Activated naive CD8-positive, alpha-beta T cell treated with anti-CD3 and anti-CD28 coated beads, Interleukin-2, amount 50 U/mL, for 24 hours (primary cell): Measurements from ENCODE around the gene MYO1D.
"Not testable (repeated sequence)": the region's sequence is repeated elsewhere in the genome, so short reads cannot be mapped to it uniquely, and the experiment has no call there.

Experiments
- ATAC-seq: fragments of 150-1000 bp; cut with Tn5 transposase; one replicate; pipeline ENCODE4 v1.10.0; 2021
- DNase-seq: peaks from one replicate; pipeline ENCODE4 v3.0.0; 2021
- H3K27ac Mint-ChIP-seq: one replicate; pipeline ENCODE4 v1.8.0; 2021; ENCODE audit warnings: mild to moderate bottlenecking, mixed read lengths
- H3K27me3 Mint-ChIP-seq: one replicate; pipeline ENCODE4 v1.8.0; 2021; ENCODE audit warnings: mixed read lengths
- H3K36me3 Mint-ChIP-seq: one replicate; pipeline ENCODE4 v1.8.0; 2021; ENCODE audit warnings: low read depth, mixed read lengths
- H3K4me1 Mint-ChIP-seq: one replicate; pipeline ENCODE4 v1.8.0; 2021; ENCODE audit warnings: mixed read lengths
- H3K4me3 Mint-ChIP-seq: one replicate; pipeline ENCODE4 v1.8.0; 2021; ENCODE audit warnings: mild to moderate bottlenecking, moderate library complexity, mixed read lengths
- H3K9me3 Mint-ChIP-seq: one replicate; pipeline ENCODE4 v1.8.0; 2021; ENCODE audit warnings: mixed read lengths

Gene MYO1D

GRCh38 chr17:32450379-32450778 lies 426.5 kb downstream of the MYO1D start:
- Mint-ChIP-seq H3K4me1 (peaks cover 25% of the 10 kb centered on the region), H3K36me3 (peaks cover 77% of the 10 kb centered on the region)
- ATAC-seq, H3K9me3 Mint-ChIP-seq, H3K27me3 Mint-ChIP-seq, DNase-seq, H3K4me3 Mint-ChIP-seq, H3K27ac Mint-ChIP-seq: not testable (repeated sequence)

GRCh38 chr17:32449963-32450362 lies 427.0 kb downstream of the MYO1D start:
- no peak overlapping the region for H3K4me3 Mint-ChIP-seq
- no peaks in the 10 kb centered on the region for H3K9me3 Mint-ChIP-seq
- ATAC-seq (no peak), DNase-seq (no peak)
- peaks cover 77% of the 10 kb centered on the region for H3K36me3 Mint-ChIP-seq
- H3K4me1 Mint-ChIP-seq = peaks cover 28% of the 10 kb centered on the region
- no peaks in the 10 kb centered on the region for H3K27me3 Mint-ChIP-seq
- H3K27ac Mint-ChIP-seq = no peak overlapping the region

DNA sequence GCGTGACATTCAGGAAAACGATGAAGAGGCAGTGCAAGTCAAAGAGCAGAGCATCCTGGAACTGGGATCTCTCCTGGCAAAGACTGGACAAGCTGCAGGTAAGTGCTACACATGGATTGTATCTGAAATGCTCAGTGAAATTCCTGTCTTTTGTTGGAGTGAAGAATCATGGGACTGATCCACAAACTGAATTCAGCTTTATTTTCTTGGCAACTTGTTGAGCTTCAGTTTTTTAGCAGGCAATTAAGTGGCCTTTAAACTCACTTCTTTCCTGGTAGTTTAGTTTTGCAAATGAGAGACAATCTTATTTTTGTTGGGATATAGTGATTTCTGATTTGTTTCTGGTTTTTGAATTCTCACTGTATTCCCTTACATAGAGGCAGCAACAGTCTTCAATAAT lies 430.0 kb downstream of the MYO1D start:
- peaks cover 57% of the 10 kb centered on the region for H3K36me3 Mint-ChIP-seq
- peaks cover 10% of the 10 kb centered on the region for H3K27me3 Mint-ChIP-seq
- peak overlapping the region; percentile 87 for H3K4me3 Mint-ChIP-seq
- H3K27ac Mint-ChIP-seq = peak overlapping the region; percentile 4
- no peaks in the 10 kb centered on the region for H3K9me3 Mint-ChIP-seq
- H3K4me1 Mint-ChIP-seq = peaks cover 40% of the 10 kb centered on the region
- no peak for ATAC-seq
- no peak for DNase-seq

DNA sequence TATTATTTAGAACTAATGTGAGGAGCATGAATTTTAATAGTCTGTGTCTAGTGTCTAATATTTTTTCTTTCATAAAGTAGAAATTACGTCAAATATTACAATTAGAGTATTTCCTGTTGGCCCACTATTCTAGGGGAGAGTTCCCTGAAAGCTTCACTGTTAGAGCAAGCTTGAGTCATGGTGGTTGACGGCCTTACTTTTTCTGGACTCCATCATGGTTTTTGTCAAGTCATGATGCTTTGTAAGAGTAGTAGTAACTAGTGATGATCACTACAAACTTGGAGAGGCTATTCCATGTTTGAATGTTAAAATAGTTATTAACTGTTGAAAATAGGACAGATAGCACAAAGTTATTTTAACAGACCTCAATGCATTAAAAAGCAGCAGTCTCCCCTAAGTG lies 431.0 kb downstream of the MYO1D start:
- Mint-ChIP-seq H3K4me1 (peaks cover 44% of the 10 kb centered on the region), H3K27ac (peak overlapping the region; percentile 81), H3K36me3 (peaks cover 49% of the 10 kb centered on the region), H3K27me3 (peaks cover 10% of the 10 kb centered on the region), H3K9me3 (no peaks in the 10 kb centered on the region), H3K4me3 (peak overlapping the region; percentile 87)
- DNase-seq (no peak), ATAC-seq (no peak)

DNA sequence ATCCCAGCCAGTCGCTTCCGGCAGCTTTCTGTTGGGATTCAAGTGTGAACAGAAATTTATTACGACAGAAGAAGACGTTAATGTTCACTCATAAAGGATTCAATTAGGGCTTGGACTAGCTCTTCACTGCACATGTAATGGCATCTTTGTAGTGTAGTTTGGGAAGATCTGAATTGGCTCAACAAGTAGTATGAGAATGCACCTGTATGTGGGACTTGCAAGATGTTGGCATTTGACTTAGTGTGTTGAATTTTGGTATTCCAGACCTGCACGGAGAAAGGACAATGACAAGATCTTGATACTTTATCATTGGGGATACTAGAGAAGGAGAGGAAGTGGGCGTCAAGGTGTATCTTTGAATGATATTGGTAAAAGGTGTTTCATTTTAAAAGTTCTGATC lies 431.4 kb downstream of the MYO1D start:
- Mint-ChIP-seq H3K36me3 (peaks cover 46% of the 10 kb centered on the region), H3K4me1 (peaks cover 49% of the 10 kb centered on the region), H3K27ac (peak overlapping the region; percentile 81), H3K27me3 (peaks cover 10% of the 10 kb centered on the region), H3K4me3 (peak overlapping the region; percentile 87), H3K9me3 (no peaks in the 10 kb centered on the region)
- ATAC-seq = no peak
- DNase-seq = no peak

GRCh38 chr17:32445074-32445415 lies 431.9 kb downstream of the MYO1D start:
- peaks cover 10% of the 10 kb centered on the region for H3K27me3 Mint-ChIP-seq
- DNase-seq (peak; percentile 38), ATAC-seq (peak; percentile 52)
- H3K9me3 Mint-ChIP-seq = no peaks in the 10 kb centered on the region
- H3K36me3 Mint-ChIP-seq = peaks cover 44% of the 10 kb centered on the region
- peaks cover 49% of the 10 kb centered on the region for H3K4me1 Mint-ChIP-seq
- H3K4me3 Mint-ChIP-seq = peak overlapping the region; percentile 87
- peak overlapping the region; percentile 81 for H3K27ac Mint-ChIP-seq

DNA sequence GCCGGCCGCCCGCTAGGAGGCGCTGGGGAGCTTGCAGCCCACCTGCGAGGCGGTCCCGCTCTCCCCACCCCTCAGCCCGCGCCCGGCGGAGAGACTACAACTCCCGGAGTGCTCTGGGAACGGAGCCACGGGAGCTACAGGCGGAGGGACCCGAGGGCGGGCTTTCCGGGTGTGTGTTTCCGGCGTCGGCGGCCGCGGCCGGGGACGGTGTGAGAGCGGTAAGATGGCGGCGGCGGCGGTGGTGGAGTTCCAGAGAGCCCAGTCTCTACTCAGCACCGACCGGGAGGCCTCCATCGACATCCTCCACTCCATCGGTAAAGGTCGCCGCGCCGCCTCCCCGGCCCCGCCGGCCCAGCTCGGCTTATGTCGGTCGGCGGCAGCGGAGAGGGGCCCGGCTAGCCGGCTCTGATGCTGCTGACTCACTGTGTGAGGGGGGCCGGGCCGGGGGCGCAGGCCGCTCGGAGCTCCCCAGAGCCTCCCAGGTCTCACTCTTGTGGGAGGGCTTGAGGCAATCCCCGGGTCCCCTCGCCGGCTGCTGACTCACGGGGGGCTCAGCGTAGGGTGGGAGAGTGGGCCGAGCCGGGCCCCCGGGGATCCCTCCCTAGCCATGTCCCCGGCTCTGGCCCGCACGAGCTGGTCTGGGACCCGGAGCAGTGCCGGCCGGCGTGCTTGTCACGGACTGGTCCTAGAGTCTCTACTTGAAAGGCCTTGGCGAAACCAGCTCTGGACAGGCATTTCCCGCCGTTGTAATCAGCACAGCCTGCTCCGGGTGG lies 432.4 kb downstream of the MYO1D start, which contains the start of gene PSMD11:
Gene PSMD11, plus strand, starts transcription at position 210 of the 773 bp plus-strand sequence. Its CDS starts 14 bp downstream, at position 224.
- Mint-ChIP-seq H3K9me3 (no peaks in the 10 kb centered on the region), H3K27ac (peak within 1 kb of the TSS; percentile 81), H3K4me3 (peak within 1 kb of the TSS; percentile 87), H3K4me1 (peaks cover 49% of the 10 kb centered on the region), H3K36me3 (peaks cover 39% of the 10 kb centered on the region), H3K27me3 (peaks cover 10% of the 10 kb centered on the region)
- ATAC-seq (peak; percentile 95), DNase-seq (peak; percentile 99)

GRCh38 chr17:32443827-32444300 lies 433.1 kb downstream of the MYO1D start:
- peak overlapping the region; percentile 81 for H3K27ac Mint-ChIP-seq
- H3K9me3 Mint-ChIP-seq = no peaks in the 10 kb centered on the region
- peaks cover 33% of the 10 kb centered on the region for H3K36me3 Mint-ChIP-seq
- DNase-seq (no peak), ATAC-seq (no peak)
- peak overlapping the region; percentile 87 for H3K4me3 Mint-ChIP-seq
- H3K27me3 Mint-ChIP-seq = peaks cover 10% of the 10 kb centered on the region
- H3K4me1 Mint-ChIP-seq = peaks cover 49% of the 10 kb centered on the region
